ENCODE results near the gene CLEC7A. TPM values are rescaled to one million over a fixed set of nuclear protein-coding genes. Genes with fewer than 3 reads are reported as not detected.

CLEC7A gene
- total RNA-seq, 1 donor from 2014 or later = not detected

GRCh38 chr12:10070380-10070779 lies 59.6 kb downstream of the CLEC7A start:
- TF ChIP-seq CTCF (conservative IDR thresholded peaks at IDR 0.05) = no peak

GRCh38 chr12:10069976-10070375 lies 60.0 kb downstream of the CLEC7A start:
- Mint-ChIP-seq H3K27me3 (ENCODE audit: low read depth) (no peaks in the 10 kb centered on the region), H3K4me3 (no peak overlapping the region), H3K27ac (ENCODE audit: unreplicated experiment) (peak overlapping the region; percentile 23), H3K36me3 (ENCODE audit: low read depth) (no peaks in the 10 kb centered on the region), H3K4me1 (peaks cover 41% of the 10 kb centered on the region), H3K9me3 (peaks cover 4% of the 10 kb centered on the region)
- no peak for TF ChIP-seq CTCF (conservative IDR thresholded peaks at IDR 0.05)
- no peak for DNase-seq (ENCODE audit: low read depth, low spot score)

More at GRCh38 chr12:10070380-10070779, 59.6 kb downstream of the CLEC7A start:
- DNase-seq (ENCODE audit: low read depth, low spot score) = no peak
- peaks cover 4% of the 10 kb centered on the region for H3K9me3 Mint-ChIP-seq
- no peak overlapping the region for H3K4me3 Mint-ChIP-seq
- H3K27ac Mint-ChIP-seq (ENCODE audit: unreplicated experiment) = peak overlapping the region; percentile 23
- H3K27me3 Mint-ChIP-seq (ENCODE audit: low read depth) = no peaks in the 10 kb centered on the region
- H3K36me3 Mint-ChIP-seq (ENCODE audit: low read depth) = no peaks in the 10 kb centered on the region
- H3K4me1 Mint-ChIP-seq = peaks cover 37% of the 10 kb centered on the region

GRCh38 chr12:10069099-10069498 lies 60.9 kb downstream of the CLEC7A start:
- peaks cover 42% of the 10 kb centered on the region for H3K4me1 Mint-ChIP-seq
- H3K27ac Mint-ChIP-seq (ENCODE audit: unreplicated experiment) = no peak overlapping the region
- TF ChIP-seq CTCF (conservative IDR thresholded peaks at IDR 0.05) = no peak
- H3K36me3 Mint-ChIP-seq (ENCODE audit: low read depth) = no peaks in the 10 kb centered on the region
- peaks cover 4% of the 10 kb centered on the region for H3K9me3 Mint-ChIP-seq
- no peaks in the 10 kb centered on the region for H3K27me3 Mint-ChIP-seq (ENCODE audit: low read depth)
- DNase-seq (ENCODE audit: low read depth, low spot score) = no peak
- H3K4me3 Mint-ChIP-seq = no peak overlapping the region

GRCh38 chr12:10068644-10069043 lies 61.4 kb downstream of the CLEC7A start:
- Mint-ChIP-seq H3K4me3 (no peak overlapping the region), H3K4me1 (peaks cover 42% of the 10 kb centered on the region), H3K27me3 (ENCODE audit: low read depth) (no peaks in the 10 kb centered on the region), H3K36me3 (ENCODE audit: low read depth) (no peaks in the 10 kb centered on the region), H3K27ac (ENCODE audit: unreplicated experiment) (peak overlapping the region; percentile 89), H3K9me3 (peaks cover 4% of the 10 kb centered on the region)
- TF ChIP-seq CTCF (conservative IDR thresholded peaks at IDR 0.05) = no peak
- no peak for DNase-seq (ENCODE audit: low read depth, low spot score)

- Mint-ChIP-seq H3K27ac (ENCODE audit: unreplicated experiment) (peak overlapping the region; percentile 89), H3K9me3 (peaks cover 4% of the 10 kb centered on the region)
Measured at GRCh38 chr12:10067942-10068341, 62.1 kb downstream of the CLEC7A start.

More at GRCh38 chr12:10067942-10068341, 62.1 kb downstream of the CLEC7A start:
- no peak for TF ChIP-seq CTCF (conservative IDR thresholded peaks at IDR 0.05)
- H3K4me3 Mint-ChIP-seq = peak overlapping the region; percentile 16
- H3K4me1 Mint-ChIP-seq = peaks cover 42% of the 10 kb centered on the region
- no peak for DNase-seq (ENCODE audit: low read depth, low spot score)
- H3K36me3 Mint-ChIP-seq (ENCODE audit: low read depth) = no peaks in the 10 kb centered on the region
- no peaks in the 10 kb centered on the region for H3K27me3 Mint-ChIP-seq (ENCODE audit: low read depth)

Data from neural crest cell (in vitro differentiated cells).